GM18508 (cell line): ENCODE measurements around the gene TMEM120B.

Source experiments
- ATAC-seq: cut with Tn5 transposase; IDR thresholded peaks from one replicate; pipeline ENCODE4 v1.9.1; 2021; ENCODE audit warnings: moderate number of reproducible peaks; ENCODE audit not compliant: insufficient read depth, unreplicated experiment

The TMEM120B gene

GRCh38 chr12:121812320-121812871 is 99.8 kb downstream of the TMEM120B start:
- ATAC-seq = no peak

DNA sequence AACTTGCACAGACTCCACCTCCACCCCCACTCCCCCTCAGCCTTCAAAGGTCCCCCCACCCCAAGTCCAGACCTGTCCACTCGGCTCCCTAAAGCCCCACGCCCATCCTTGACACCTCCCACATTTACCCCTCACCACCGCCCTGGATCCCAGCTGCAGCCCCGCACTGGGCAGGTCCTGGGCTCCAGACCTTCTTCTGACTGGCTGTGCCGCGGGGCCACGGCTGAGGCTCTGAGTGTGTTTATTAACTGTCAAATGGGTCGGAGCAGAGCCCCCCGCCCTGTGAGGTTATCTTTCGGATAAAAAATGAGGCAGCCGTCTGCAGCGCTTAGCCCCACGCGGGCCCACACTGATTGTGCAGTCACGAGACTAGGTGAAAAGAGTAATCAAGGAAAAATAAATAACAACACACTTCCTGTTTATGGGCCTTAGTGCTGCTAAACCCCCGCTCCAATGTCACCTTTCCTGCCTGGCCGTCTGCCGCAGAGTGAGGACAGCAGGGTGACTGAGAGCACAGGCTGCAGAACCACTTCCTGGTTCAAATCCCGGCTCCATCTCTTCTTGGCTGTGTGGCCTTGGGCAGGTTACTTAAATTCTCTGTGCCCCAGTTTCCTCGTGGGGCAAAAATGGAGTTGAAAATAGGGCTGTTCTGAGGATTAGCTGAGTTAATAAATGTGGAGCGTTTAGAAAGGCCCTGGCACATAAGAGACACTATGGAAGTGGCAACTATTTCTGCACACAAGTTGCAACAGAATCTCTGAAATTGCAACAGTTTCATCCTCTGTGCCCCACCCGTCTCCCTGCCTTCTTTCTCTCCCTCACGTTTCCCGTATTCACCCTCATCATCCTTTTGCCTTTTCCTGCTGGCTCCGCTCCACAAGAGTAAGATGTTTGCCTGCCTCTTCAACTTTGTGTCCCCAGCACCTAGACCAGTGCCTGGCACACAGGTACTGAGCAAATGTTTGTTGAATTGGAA is 100.7 kb downstream of the TMEM120B start:
- no peak for ATAC-seq

DNA sequence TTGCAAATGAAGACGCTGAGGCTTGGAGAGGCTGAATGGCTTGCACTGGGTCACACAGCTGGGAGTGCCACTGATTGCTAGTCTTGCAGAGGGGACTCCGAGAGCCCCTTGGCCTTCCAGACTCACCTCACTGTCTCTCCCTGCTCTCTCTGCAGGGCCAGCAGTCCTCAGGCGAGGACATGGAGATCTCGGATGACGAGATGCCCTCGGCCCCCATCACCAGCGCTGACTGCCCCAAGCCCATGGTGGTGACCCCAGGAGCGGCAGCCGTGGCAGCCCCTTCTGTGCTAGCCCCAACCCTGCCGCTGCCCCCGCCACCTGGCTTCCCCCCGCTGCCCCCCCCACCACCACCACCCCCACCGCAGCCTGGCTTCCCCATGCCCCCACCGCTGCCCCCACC is 101.4 kb downstream of the TMEM120B start:
- ATAC-seq = no peak

DNA sequence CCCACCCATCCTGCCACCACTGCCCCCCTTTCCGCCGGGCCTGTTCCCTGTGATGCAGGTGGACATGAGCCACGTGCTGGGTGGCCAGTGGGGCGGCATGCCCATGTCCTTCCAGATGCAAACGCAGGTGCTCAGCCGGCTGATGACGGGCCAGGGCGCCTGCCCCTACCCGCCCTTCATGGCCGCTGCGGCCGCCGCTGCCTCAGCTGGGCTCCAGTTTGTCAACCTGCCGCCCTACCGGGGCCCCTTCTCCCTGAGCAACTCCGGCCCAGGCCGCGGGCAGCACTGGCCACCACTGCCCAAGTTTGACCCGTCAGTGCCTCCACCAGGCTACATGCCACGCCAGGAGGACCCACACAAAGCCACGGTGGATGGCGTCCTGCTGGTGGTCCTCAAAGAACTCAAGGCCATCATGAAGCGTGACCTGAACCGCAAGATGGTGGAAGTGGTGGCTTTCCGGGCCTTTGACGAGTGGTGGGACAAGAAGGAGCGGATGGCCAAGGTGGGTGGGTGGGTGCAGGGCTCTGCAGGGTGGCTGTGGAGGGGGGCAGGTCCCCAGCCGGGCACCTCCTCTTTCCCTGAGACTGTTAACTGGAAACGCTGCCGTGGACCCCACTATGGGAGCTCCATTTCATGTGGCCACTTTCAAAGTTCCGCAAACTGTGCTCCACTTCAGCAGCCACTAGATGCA is 102.0 kb downstream of the TMEM120B start:
- ATAC-seq = no peak

- ATAC-seq = no peak
These were observed 102.7 kb downstream of the TMEM120B start for GRCh38 chr12:121815263-121815662.

DNA sequence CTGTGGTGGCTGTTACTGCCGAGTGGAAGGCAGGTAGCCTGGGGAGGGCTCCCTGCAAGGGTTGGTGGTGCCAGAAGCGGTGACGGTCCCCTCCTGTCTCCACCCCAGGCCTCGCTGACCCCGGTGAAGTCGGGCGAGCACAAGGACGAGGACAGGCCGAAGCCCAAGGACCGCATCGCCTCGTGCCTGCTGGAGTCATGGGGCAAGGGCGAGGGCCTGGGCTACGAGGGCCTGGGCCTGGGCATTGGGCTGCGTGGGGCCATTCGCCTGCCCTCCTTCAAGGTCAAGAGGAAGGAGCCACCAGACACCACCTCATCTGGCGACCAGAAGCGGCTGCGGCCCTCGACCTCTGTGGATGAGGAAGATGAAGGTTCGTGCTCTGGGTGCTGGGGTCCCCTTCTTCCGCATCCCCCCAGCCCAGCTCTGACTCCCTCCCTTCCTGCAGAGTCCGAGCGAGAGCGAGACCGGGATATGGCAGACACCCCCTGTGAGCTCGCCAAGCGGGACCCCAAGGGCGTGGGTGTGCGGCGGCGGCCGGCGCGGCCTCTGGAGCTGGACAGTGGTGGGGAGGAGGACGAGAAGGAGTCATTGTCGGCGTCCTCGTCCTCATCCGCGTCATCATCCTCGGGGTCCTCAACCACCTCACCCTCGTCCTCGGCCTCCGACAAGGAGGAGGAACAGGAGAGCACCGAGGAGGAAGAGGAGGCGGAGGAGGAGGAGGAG is 104.5 kb downstream of the TMEM120B start:
- no peak for ATAC-seq

DNA sequence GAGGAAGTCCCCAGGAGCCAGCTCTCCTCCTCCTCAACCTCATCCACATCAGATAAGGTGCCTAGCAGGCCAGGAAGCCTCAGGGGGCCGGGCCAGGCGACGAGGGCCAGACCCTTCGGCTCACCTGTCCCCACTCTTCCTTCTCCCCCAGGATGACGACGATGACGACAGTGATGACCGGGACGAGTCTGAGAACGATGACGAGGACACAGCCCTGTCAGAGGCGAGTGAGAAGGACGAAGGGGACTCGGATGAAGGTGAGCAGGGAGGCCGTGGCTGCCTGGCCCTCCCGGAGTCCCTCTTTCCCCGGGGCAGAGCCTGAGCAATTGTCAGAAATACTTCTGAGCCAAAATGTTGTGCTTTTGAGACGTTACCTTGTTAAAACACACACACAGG is 105.1 kb downstream of the TMEM120B start:
- no peak for ATAC-seq

- ATAC-seq = no peak
These were observed 106.8 kb downstream of the TMEM120B start for GRCh38 chr12:121819212-121819949.

GRCh38 chr12:121820056-121820455 is 107.5 kb downstream of the TMEM120B start:
- no peak for ATAC-seq

- no peak for ATAC-seq
These were observed 110.0 kb downstream of the TMEM120B start for GRCh38 chr12:121822393-121823100.

- ATAC-seq = no peak
These were observed 110.7 kb downstream of the TMEM120B start for GRCh38 chr12:121823101-121823726.

GRCh38 chr12:121823727-121824115 is 111.2 kb downstream of the TMEM120B start:
- ATAC-seq = no peak

DNA sequence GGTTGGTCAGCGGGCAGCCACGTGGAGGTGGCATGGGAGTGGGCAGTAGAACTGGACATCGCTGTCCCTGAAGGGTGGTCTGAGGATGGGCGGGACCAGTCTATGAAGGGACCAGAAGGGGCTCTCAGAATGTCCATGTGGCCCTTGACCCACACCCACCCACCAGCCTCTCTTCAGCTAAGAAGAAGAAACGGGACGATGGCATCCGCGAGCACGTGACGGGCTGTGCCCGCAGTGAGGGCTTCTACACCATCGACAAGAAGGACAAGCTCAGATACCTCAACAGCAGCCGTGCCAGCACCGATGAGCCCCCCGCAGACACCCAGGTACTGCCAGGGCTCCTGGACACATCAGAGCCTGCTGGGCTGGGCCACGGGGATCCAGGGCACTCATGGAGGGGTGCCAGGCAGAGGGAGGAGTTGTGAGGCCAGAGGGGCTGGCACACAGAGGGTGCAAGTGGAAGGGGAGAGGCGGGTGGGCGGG is 112.5 kb downstream of the TMEM120B start:
- no peak for ATAC-seq

GRCh38 chr12:121826318-121827150 is 114.0 kb downstream of the TMEM120B start:
- ATAC-seq = no peak

DNA sequence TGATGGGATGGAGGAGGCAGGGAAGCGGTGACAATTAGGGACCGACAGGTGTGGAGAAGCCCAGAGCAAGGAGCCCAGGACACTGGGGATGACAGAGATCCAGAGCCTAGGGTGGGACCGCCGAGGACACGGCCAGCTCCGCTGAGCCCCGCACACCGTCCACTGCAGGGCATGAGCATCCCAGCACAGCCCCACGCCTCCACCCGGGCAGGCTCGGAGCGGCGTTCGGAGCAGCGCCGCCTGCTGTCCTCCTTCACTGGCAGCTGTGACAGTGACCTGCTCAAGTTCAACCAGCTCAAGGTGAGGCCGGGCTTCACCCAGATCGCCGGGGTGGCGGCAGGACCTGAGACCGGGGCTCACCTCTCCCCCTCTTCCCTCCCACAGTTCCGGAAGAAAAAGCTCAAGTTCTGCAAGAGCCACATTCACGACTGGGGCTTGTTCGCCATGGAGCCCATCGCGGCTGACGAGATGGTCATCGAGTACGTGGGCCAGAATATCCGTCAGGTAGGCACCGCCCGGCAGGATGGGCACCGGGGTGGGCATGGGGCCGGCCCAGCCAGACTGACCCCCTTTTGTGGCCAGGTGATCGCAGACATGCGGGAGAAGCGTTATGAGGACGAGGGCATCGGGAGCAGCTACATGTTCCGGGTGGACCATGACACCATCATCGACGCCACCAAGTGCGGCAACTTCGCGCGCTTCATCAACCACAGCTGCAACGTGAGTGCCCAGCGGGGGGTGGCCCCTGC is 115.0 kb downstream of the TMEM120B start:
- no peak for ATAC-seq

DNA sequence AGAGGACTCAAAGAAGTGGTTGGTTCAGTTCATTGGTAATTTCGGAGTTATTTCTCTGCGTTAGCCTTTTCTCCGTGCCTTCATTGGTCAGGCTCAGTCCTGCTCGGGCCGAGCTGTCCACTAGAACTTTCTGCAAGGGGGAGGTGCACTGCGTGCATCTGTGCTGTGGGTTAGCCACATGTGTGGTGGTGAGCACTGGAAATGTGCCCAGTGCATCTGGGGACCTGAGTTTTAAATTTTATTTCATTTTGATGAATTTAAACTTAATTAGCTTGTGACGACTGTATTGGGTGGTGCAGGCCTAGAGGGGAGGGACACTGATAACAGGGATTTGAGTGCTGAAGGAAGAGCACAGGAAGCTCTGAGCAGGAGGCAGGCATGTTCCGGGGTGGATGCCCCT is 115.8 kb downstream of the TMEM120B start:
- ATAC-seq = no peak

DNA sequence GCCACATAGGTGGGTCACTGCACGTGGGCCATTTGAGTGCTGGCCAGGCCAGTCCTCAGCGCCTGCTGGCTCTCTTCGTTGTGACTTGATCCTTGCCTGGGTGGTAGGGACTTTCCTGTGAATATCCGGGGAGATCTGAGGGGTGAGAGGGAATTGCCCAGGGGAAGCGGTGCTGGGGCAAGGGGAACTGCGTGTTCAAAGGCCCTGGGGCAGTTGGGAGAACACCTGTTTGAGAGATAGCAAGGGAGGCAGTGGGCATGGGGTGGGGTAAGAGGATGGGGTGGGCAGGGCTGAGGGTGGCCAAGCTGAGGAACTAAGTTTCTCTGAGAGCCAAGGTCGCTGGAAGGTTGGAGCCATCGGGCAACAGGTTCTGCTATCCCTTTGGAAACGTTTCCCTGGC is 116.3 kb downstream of the TMEM120B start:
- ATAC-seq = no peak
